H1 (cell line): ENCODE data around the gene BNIP1. TPM values are rescaled to one million over a fixed set of nuclear protein-coding genes. Genes with fewer than 3 reads are reported as not detected.

ENCODE experiments used
- CEBPB ChIP-seq: IDR thresholded peaks from 2 replicates; pipeline ENCODE4 v1.6.1; 2012; ENCODE audit warnings: low read depth, low read length
- HDAC6 ChIP-seq: IDR thresholded peaks from one replicate; pipeline ENCODE4 v1.7.1; 2012; ENCODE audit warnings: low read depth, mild to moderate bottlenecking, inconsistent platforms, low read length, moderate library complexity
- POU5F1 ChIP-seq: IDR thresholded peaks from 2 replicates; pipeline ENCODE4 v1.6.1; 2011; ENCODE audit warnings: low read depth, mild to moderate bottlenecking, low read length, moderate library complexity
- RAD21 ChIP-seq, 2 experiments: IDR thresholded peaks in 1 of 2; conservative IDR thresholded peaks in 1 of 2; 2 replicates each; pipeline ENCODE4 v1.6.1; 2011; ENCODE audit warnings: low read depth in 2 of 2, low read length in 2 of 2, improper control_type of control experiment in 1 of 2, inconsistent platforms in 1 of 2, mild to moderate bottlenecking in 1 of 2, moderate library complexity in 1 of 2
- SIX5 ChIP-seq: IDR thresholded peaks from 2 replicates; pipeline ENCODE4 v1.6.1; 2011; ENCODE audit warnings: mild to moderate bottlenecking, low read depth, low read length
- polyA plus RNA-seq, 7 experiments: library from polyadenylated mRNA; depleted of rRNA in 3 of 7; stranded (reverse) in 5 of 7; unstranded in 2 of 7; fragments of >200 nt in 5 of 7; fragments of 200-250 nt in 2 of 7; gene quantifications; 1 replicate in 5 of 7; 2 replicates in 1 of 7; 4 replicates in 1 of 7; pipeline versions ENCODE4 v1.2.1 to v1.2.3, GENCODE V29; 2011 to 2013; ENCODE audit warnings: missing spikeins in 2 of 7, mixed read lengths in 2 of 7
- total RNA-seq: library from RNA; stranded (reverse); fragmentation: NEBNext Ultra II Directional; extraction: Animal tissue kit (Norgen Biotek cat#: 25700); gene quantifications from 2 replicates; pipeline ENCODE4 v1.2.1, GENCODE V29; 2021

The BNIP1 gene
- total and polyA plus RNA-seq, 2 of the 8 experiments (the other 6 are each of a cell fraction or from before 2014, with no cell fraction given) = 13.5 to 14.7 TPM

DNA sequence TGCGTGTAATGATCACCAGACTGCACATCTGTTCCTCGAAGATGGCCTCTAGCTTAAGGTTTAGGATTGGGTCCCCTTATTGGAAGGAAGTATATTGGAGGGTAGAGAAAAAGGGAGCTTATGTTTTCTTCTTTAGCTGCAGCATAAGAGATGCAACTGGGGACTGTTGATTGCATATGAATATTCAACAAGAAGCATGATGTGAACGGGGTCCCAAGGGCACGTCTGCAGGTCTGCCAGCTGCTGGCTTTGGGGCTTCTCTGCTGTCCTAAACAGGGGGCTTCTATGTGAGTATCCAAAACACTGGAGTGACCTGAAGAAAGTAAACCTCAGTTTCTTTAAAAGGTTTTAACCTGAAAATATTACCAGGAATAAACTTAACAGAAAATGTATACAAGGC lies 3.6 kb upstream of the BNIP1 start (continued):
- TF ChIP-seq RAD21 (IDR thresholded peaks at IDR 0.05 in 1 of 2, conservative IDR thresholded peaks at IDR 0.05 in 1 of 2; ENCODE audit: low read depth in 2 of 2, low read length in 2 of 2) (no peak), POU5F1 (no peak), SIX5 (no peak), CEBPB (no peak), HDAC6 (no peak)
